GM23338 (cell line): ENCODE measurements around the gene SYNE2.

Experiments used
- CREB1 ChIP-seq: fragments of 250-450 bp; sonication (Bioruptor Pico); IDR thresholded peaks from 2 replicates; pipeline ENCODE4 v1.5.0; 2020; ENCODE audit warnings: low read depth, mild to moderate bottlenecking, moderate library complexity
- CTCF ChIP-seq, 2 experiments: fragments of 200-600 bp in 1 of 2; sonication (generic) in 1 of 2; conservative IDR thresholded peaks; 2 replicates each; pipeline versions ENCODE4 v1.5.1 to v1.6.1; 2016 to 2017; ENCODE audit warnings: antibody characterized with exemption in 2 of 2, low read depth in 2 of 2, mild to moderate bottlenecking in 2 of 2, moderate library complexity in 1 of 2
- ETS1 ChIP-seq: IDR thresholded peaks from 2 replicates; pipeline ENCODE4 v1.6.1; 2016; ENCODE audit warnings: antibody characterized with exemption
- EZH2 ChIP-seq: fragments of 200-600 bp; sonication (generic); IDR thresholded peaks from one replicate; pipeline ENCODE4 v1.8.0; 2017; ENCODE audit warnings: antibody characterized with exemption, mild to moderate bottlenecking, low read depth; ENCODE audit not compliant: unreplicated experiment
- EZH2phosphoT487 ChIP-seq: fragments of 200-600 bp; sonication (generic); IDR thresholded peaks from one replicate; pipeline ENCODE4 v1.8.1; 2018; ENCODE audit warnings: antibody characterized with exemption; ENCODE audit not compliant: unreplicated experiment
- JUNB ChIP-seq: IDR thresholded peaks from one replicate; pipeline ENCODE4 v1.6.1; 2016; ENCODE audit warnings: antibody characterized with exemption; ENCODE audit not compliant: unreplicated experiment
- NANOG ChIP-seq: IDR thresholded peaks from 2 replicates; pipeline ENCODE4 v1.6.1; 2016; ENCODE audit warnings: antibody characterized with exemption, borderline replicate concordance
- POLR2AphosphoS5 ChIP-seq: IDR thresholded peaks from 2 replicates; pipeline ENCODE4 v1.6.1; 2016; ENCODE audit warnings: antibody characterized with exemption, low read depth
- REST ChIP-seq: IDR thresholded peaks from one replicate; pipeline ENCODE4 v1.6.1; 2018; ENCODE audit warnings: antibody characterized with exemption; ENCODE audit not compliant: unreplicated experiment
- STAT1 ChIP-seq: IDR thresholded peaks from one replicate; pipeline ENCODE4 v1.6.1; 2016; ENCODE audit warnings: antibody characterized with exemption; ENCODE audit not compliant: unreplicated experiment
- ZNF114 ChIP-seq: fragments of 250-450 bp; sonication (Bioruptor Pico); IDR thresholded peaks from 2 replicates; pipeline ENCODE4 v1.5.0; 2020; ENCODE audit warnings: mild to moderate bottlenecking, moderate library complexity
- ZNF331 ChIP-seq: fragments of 250-450 bp; sonication (Bioruptor Pico); IDR thresholded peaks from 2 replicates; pipeline ENCODE4 v1.5.0; 2020; ENCODE audit warnings: low read depth, mild to moderate bottlenecking, moderate library complexity
- ZNF462 ChIP-seq: fragments of 250-450 bp; sonication (Bioruptor Pico); IDR thresholded peaks from 2 replicates; pipeline ENCODE4 v1.5.0; 2020; ENCODE audit warnings: mild to moderate bottlenecking, moderate library complexity

GRCh38 chr14:64126548-64126947 lies 273.7 kb downstream of the SYNE2 start:
- TF ChIP-seq CTCF (conservative IDR thresholded peaks at IDR 0.05; ENCODE audit: low read depth in 2 of 2) = no peak
- TF ChIP-seq ZNF462 (CRISPR knock-in tag) = no peak
- TF ChIP-seq EZH2phosphoT487 = no peak
- no peak for TF ChIP-seq REST
- TF ChIP-seq POLR2AphosphoS5 = no peak
- TF ChIP-seq EZH2 = no peak
- TF ChIP-seq ETS1 = no peak
- no peak for TF ChIP-seq CREB1 (CRISPR knock-in tag)
- TF ChIP-seq NANOG = no peak
- no peak for TF ChIP-seq ZNF114 (CRISPR knock-in tag)
- TF ChIP-seq JUNB = no peak
- no peak for TF ChIP-seq ZNF331 (CRISPR knock-in tag)
- TF ChIP-seq STAT1 = no peak
